Cerebellar cortex (tissue), 1 donor: Measurements from ENCODE around the gene DPCD.

Source experiments
- DNase-seq: peaks from one replicate; pipeline ENCODE4 v3.0.0-alpha.2; 2015; ENCODE audit warnings: low spot score

The DPCD gene

GRCh38 chr10:101567165-101568006 lies 20.7 kb upstream of the DPCD start:
- no peak for DNase-seq

GRCh38 chr10:101568054-101568745 lies 19.9 kb upstream of the DPCD start:
- no peak for DNase-seq

- DNase-seq = no peak
These were observed 18.8 kb upstream of the DPCD start for GRCh38 chr10:101569323-101569621.

- peak; percentile 72 for DNase-seq
These were observed 18.3 kb upstream of the DPCD start for GRCh38 chr10:101569622-101570427.

GRCh38 chr10:101570428-101571270 lies 17.5 kb upstream of the DPCD start:
- DNase-seq = no peak

GRCh38 chr10:101571271-101571925 lies 16.7 kb upstream of the DPCD start:
- DNase-seq = no peak

GRCh38 chr10:101572126-101572525 lies 16.0 kb upstream of the DPCD start:
- no peak for DNase-seq

- DNase-seq = no peak
These were observed 15.3 kb upstream of the DPCD start for GRCh38 chr10:101572785-101573184.

GRCh38 chr10:101573885-101574753 lies 14.0 kb upstream of the DPCD start:
- DNase-seq = no peak

- no peak for DNase-seq
These were observed 13.0 kb upstream of the DPCD start for GRCh38 chr10:101575091-101575490.

GRCh38 chr10:101575580-101576210 lies 12.4 kb upstream of the DPCD start:
- no peak for DNase-seq

- no peak for DNase-seq
These were observed 11.8 kb upstream of the DPCD start for GRCh38 chr10:101576211-101576863.

- no peak for DNase-seq
These were observed 10.8 kb upstream of the DPCD start for GRCh38 chr10:101577121-101577871.

- no peak for DNase-seq
These were observed 9.9 kb upstream of the DPCD start for GRCh38 chr10:101578192-101578591.

- DNase-seq = no peak
These were observed 9.2 kb upstream of the DPCD start for GRCh38 chr10:101578803-101579515.

- no peak for DNase-seq
These were observed 8.6 kb upstream of the DPCD start for GRCh38 chr10:101579516-101579870.

- DNase-seq = no peak
These were observed 7.4 kb upstream of the DPCD start for GRCh38 chr10:101580486-101581399.
